Activated naive CD4-positive, alpha-beta T cell treated with anti-CD3 and anti-CD28 coated beads for 36 hours (primary cell): ENCODE results near the gene MRPL37. TPM values are rescaled to one million over a fixed set of nuclear protein-coding genes. Genes with fewer than 3 reads are reported as not detected.

Experiments
- CTCF ChIA-PET: fragments of 350-600 bp; sonication (Branson Sonifier 250); formaldehyde crosslinking; loops from one replicate; lab custom pipeline; 2021; ENCODE audit warnings: antibody characterized with exemption; lab: Charles Lee
- DNase-seq: peaks from one replicate; pipeline ENCODE4 v3.0.0-alpha.2; 2020
- H3K27ac Mint-ChIP-seq: one replicate; pipeline ENCODE4 v1.8.0; 2021; ENCODE audit warnings: mild to moderate bottlenecking, mixed read lengths
- H3K27me3 Mint-ChIP-seq: one replicate; pipeline ENCODE4 v1.8.0; 2021; ENCODE audit warnings: low read depth, mixed read lengths
- H3K36me3 Mint-ChIP-seq: one replicate; pipeline ENCODE4 v1.8.0; 2021; ENCODE audit warnings: low read depth, mixed read lengths
- H3K4me1 Mint-ChIP-seq: one replicate; pipeline ENCODE4 v1.8.0; 2021; ENCODE audit warnings: low read depth, mixed read lengths
- H3K4me3 Mint-ChIP-seq: one replicate; pipeline ENCODE4 v1.8.0; 2021; ENCODE audit warnings: mild to moderate bottlenecking, moderate library complexity, mixed read lengths
- H3K9me3 Mint-ChIP-seq: one replicate; pipeline ENCODE4 v1.8.0; 2021; ENCODE audit warnings: mixed read lengths
- intact Hi-C: fragments of 100-400 bp; cut with micrococcal nuclease; formaldehyde crosslinking; loops from one replicate; pipeline ENCODE4 v1.15.1; 2023
- total RNA-seq, 2 experiments: library from RNA; stranded (reverse); gene quantifications; one replicate each; pipeline ENCODE4 v1.2.3, GENCODE V29; 2021

Gene MRPL37
- total RNA-seq: 100 to 1,000 TPM; 203 to 211 TPM

DNA sequence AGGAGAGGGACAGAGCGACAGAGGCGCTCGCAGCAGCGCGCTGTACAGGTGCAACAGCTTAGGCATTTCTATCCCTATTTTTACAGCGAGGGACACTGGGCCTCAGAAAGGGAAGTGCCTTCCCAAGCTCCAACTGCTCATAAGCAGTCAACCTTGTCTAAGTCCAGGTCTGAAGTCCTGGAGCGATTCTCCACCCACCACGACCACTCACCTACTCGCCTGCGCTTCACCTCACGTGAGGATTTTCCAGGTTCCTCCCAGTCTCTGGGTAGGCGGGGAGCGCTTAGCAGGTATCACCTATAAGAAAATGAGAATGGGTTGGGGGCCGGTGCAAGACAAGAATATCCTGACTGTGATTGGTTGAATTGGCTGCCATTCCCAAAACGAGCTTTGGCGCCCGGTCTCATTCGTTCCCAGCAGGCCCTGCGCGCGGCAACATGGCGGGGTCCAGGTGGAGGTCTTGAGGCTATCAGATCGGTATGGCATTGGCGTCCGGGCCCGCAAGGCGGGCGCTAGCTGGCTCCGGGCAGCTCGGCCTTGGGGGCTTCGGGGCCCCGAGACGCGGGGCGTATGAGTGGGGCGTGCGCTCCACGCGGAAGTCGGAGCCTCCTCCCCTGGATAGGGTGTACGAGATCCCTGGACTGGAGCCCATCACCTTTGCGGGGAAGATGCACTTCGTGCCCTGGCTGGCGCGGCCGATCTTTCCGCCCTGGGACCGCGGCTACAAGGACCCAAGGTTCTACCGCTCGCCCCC lies at the start of gene MRPL37, which contains the start of gene CYB5RL:
TSS of gene MRPL37 (plus strand) at position 403 of the 754 bp plus-strand sequence. CDS start at position 480, 77 bp downstream.
TSS of gene CYB5RL (minus strand) at position 266 of the 754 bp plus-strand sequence. CDS start 4,414 bp downstream, outside the sequence.
- Mint-ChIP-seq H3K27ac (peak within 1 kb of the TSS; percentile 59), H3K27me3 (no peaks in the 10 kb centered on the region), H3K36me3 (peaks cover 21% of the 10 kb centered on the region), H3K4me1 (peaks cover 32% of the 10 kb centered on the region), H3K4me3 (peak within 1 kb of the TSS; percentile 92), H3K9me3 (no peaks in the 10 kb centered on the region)
- peak; percentile 96 for DNase-seq
- intact Hi-C loops: loop anchor here (1.0 to 5.0 kb wide), 8 partner anchors 79 to 599 kb away; partner anchors contain the start of genes IFT25, TCEANC2 and TMEM59
- CTCF ChIA-PET: interaction anchor here (0.5 to 3.4 kb wide), 4 partner anchors 19 to 289 kb away, joined by 3 to 23 read pairs (median 6); no protein-coding TSS in a partner anchor

DNA sequence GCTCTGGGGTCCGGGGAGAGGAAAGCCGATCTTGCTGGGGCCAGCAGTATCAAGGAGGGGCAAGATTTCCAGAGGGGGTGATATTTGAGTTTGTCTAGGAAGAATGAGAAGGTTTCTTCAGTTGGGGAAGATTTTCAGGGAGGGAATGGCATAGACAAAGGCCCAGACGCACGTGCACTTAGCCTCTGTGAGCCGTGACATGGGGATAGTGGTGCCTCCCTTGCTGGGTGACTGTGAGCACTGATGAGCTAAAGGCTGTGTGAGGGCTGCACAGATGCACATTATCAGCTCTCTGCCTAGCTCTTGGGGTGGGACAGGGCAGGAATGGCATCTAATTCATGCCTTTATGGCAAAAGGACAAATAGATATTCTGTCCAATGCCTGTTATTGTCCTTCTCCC lies 49.0 kb upstream of the MRPL37 start:
- Mint-ChIP-seq H3K36me3 (no peaks in the 10 kb centered on the region), H3K4me3 (no peak overlapping the region), H3K4me1 (no peaks in the 10 kb centered on the region), H3K27me3 (no peaks in the 10 kb centered on the region), H3K9me3 (no peaks in the 10 kb centered on the region), H3K27ac (no peak overlapping the region)
- CTCF ChIA-PET: no interaction called here
- intact Hi-C loops: no loop called here
- DNase-seq: no peak

DNA sequence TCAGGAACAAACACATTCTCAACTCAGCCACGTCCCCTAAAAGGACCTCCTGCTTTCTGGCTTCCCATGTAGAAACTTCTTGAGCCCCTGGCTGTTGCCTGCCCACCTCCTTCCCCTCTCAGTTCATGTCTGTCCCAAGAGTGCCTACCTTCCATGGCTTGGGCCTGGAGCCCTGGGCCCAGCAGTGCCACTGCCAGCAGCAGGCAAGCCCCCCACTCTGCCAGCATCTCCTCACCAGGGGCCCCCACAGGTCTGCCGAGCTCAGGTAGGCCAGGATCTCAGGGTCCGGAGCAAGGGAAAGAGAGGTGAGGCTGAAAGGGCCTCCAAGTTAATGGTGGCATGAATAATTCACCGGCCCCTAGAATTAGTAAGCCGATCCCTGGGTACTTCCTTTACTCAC lies 47.3 kb upstream of the MRPL37 start, which contains the start of gene CDCP2:
TSS of gene CDCP2 (minus strand) at position 305 of the 400 bp plus-strand sequence. CDS start at position 227, 78 bp downstream.
- Mint-ChIP-seq H3K36me3 (no peaks in the 10 kb centered on the region), H3K9me3 (no peaks in the 10 kb centered on the region), H3K27me3 (no peaks in the 10 kb centered on the region), H3K4me1 (no peaks in the 10 kb centered on the region), H3K4me3 (no peak within 1 kb of the TSS), H3K27ac (no peak within 1 kb of the TSS)
- no peak for DNase-seq
- CTCF ChIA-PET: no interaction called here
- intact Hi-C loops: no loop called here

DNA sequence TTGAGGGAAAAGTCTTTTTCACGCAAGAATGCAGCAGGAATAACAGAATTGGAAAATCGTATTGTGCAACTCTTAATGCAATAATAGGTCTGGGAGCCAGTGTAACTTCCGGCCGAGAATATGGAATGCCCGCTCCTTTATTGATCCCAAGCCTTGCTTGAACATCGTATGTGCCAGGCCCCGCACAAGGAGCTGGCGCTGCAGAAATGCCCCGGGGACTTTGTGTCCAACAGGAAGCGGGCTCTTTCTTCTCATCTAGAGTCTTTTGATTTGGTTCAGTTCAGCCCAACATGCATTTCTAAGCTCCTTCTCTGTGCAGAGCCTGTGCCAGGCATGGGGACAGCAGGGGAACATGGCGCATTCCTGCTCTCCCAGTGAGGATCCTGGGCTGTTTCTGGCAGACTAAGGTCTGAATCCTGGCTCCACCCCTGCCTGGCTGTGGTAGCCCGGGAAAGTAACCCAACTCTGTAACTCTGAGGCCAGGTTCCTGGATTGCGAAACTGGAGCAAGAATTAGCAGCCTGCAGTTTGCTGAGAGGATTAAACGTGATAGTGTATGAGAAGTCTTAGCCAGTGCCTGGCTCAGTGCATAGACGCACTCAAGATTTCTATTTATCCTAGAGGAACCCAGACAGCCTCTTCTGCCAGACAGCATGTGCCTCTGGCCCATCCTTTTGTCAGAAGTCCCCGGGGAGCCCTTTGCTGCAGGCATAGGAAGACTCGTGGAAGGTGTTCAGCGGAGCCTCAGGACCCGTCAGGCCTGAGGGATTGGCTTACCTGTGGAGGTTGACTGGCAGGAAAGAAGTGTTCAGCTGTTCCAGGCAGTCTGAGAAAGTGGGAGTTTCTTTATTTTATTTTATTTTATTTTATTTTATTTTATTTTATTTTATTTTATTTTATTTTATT lies 46.2 kb upstream of the MRPL37 start:
- H3K4me1 Mint-ChIP-seq: no peaks in the 10 kb centered on the region
- H3K9me3 Mint-ChIP-seq: no peaks in the 10 kb centered on the region
- intact Hi-C loops: no loop called here
- CTCF ChIA-PET: no interaction called here
- H3K27ac Mint-ChIP-seq: no peak overlapping the region
- H3K36me3 Mint-ChIP-seq: no peaks in the 10 kb centered on the region
- H3K27me3 Mint-ChIP-seq: no peaks in the 10 kb centered on the region
- H3K4me3 Mint-ChIP-seq: no peak overlapping the region
- no peak for DNase-seq

DNA sequence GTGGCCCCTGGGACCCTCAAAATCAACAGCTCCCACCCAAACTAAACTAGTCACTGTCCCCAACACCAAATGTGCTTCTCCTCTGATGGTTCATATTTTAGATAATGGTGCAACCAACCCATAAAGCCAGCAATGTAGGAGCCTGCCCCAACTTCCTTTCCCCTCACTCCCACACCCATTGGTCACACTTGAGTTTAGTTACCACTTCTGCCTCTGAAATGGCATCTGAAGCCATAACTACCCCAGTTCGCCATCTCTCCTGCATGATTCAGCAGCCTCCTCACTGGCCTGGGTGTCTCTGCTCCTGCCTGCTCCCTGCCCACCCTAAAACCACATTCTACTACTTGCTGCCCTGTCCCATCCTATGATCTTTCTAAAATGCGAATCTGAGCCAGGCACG lies 43.8 kb upstream of the MRPL37 start:
- no peaks in the 10 kb centered on the region for H3K27me3 Mint-ChIP-seq
- CTCF ChIA-PET: no interaction called here
- intact Hi-C loops: no loop called here

DNA sequence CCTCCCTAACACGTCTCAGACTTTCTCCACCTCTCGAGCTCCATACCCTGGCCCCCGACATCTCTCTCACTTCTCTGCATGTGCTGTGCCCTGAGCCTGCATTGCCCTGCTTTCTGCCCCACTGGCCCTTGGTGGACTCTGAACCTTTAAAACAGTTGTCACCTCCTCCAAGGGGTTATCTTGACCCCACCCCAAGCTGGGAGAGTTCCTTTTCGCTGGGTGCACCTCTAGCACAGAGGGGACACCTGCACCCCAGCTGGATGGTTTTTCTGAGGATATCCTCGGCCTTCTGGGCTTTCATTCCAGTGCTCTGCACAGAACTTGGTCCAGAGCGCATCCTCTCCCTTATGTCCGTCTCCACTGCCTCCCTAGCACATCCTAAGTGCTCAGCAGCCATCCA lies 43.0 kb upstream of the MRPL37 start:
- Mint-ChIP-seq H3K4me1 (no peaks in the 10 kb centered on the region), H3K4me3 (no peak overlapping the region), H3K27me3 (no peaks in the 10 kb centered on the region), H3K36me3 (no peaks in the 10 kb centered on the region), H3K9me3 (no peaks in the 10 kb centered on the region), H3K27ac (no peak overlapping the region)
- no peak for DNase-seq
- intact Hi-C loops: no loop called here
- CTCF ChIA-PET: no interaction called here

More for the DNA sequence above, 43.8 kb upstream of the MRPL37 start:
- Mint-ChIP-seq H3K4me1 (no peaks in the 10 kb centered on the region), H3K4me3 (no peak overlapping the region), H3K36me3 (no peaks in the 10 kb centered on the region), H3K9me3 (no peaks in the 10 kb centered on the region), H3K27ac (no peak overlapping the region)
- no peak for DNase-seq

DNA sequence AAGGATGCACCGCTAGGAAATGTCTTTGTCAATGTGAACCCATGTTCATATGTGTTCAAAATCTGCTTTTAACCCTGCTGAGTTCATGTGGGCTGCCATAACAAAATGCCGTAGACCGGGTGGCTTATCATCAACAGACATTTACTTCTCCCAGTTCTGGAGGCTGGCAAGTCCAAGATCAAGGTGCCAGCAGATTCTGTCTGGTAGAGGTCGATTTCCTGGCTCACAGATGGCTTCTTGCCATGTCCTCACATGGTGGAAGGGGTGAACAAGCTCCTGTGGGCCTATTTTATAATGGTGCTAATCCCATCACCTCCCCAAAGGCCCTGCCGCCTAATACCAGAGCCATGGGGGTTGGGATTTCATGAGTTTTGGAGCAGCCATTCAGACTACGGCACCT lies 42.6 kb upstream of the MRPL37 start:
- H3K27me3 Mint-ChIP-seq: no peaks in the 10 kb centered on the region
- DNase-seq: no peak
- H3K36me3 Mint-ChIP-seq: no peaks in the 10 kb centered on the region
- intact Hi-C loops: no loop called here
- CTCF ChIA-PET: no interaction called here
- H3K9me3 Mint-ChIP-seq: no peaks in the 10 kb centered on the region
- H3K27ac Mint-ChIP-seq: no peak overlapping the region
- H3K4me3 Mint-ChIP-seq: no peak overlapping the region
- H3K4me1 Mint-ChIP-seq: no peaks in the 10 kb centered on the region

DNA sequence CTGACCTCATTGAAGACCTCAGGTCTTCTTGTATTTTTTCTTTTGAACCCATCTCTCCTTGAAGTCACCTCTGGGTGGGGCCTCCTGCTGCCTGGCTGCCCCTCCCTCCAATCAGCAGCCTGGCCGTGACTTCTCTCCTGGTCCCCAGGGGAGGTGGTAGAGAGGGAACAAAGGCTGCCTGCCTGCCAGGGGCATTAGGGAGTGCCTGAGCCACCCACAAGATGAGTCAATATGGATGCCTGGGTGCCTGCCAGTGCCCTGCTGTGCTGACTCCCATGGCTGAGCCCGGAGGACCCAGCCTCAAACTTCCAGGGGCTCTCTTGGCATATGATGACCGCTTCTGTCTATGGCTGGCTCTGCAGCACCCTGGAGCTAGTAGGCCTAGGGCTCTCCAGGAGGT lies 41.9 kb upstream of the MRPL37 start:
- Mint-ChIP-seq H3K36me3 (no peaks in the 10 kb centered on the region), H3K27me3 (no peaks in the 10 kb centered on the region), H3K4me3 (no peak overlapping the region), H3K27ac (no peak overlapping the region), H3K4me1 (no peaks in the 10 kb centered on the region), H3K9me3 (no peaks in the 10 kb centered on the region)
- no peak for DNase-seq
- intact Hi-C loops: no loop called here
- CTCF ChIA-PET: no interaction called here

DNA sequence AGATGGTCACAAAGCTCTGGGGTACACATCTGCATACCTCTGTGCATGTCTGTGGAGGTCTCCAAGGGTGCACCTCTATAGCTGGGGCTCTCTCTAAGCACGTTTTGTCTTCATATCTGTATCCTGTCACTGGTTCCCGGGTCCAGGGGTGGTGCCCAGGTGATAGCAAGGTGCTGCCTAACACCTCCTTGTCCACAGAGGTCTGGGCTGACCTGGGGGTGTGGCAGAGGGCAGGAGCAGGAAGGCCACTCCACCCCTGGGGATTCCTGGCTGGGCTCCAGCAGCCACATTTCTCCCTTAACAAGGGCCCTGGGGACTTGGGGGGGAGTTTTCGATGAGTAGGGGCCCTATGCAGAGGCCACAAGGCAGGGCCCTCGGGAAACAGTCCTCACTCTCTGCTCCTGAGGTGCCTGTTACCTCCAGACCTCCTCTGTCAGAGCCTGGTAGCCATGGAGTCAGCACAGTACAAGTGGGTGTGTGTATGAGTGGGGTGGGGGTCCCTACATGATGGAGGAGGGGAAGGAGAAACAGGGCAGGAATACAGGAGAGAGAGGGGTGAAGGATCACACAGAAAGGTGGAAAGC lies 40.1 kb upstream of the MRPL37 start:
- intact Hi-C loops: no loop called here
- H3K9me3 Mint-ChIP-seq: no peaks in the 10 kb centered on the region
- no peak for DNase-seq
- no peak overlapping the region for H3K27ac Mint-ChIP-seq
- CTCF ChIA-PET: no interaction called here
- H3K36me3 Mint-ChIP-seq: no peaks in the 10 kb centered on the region
- H3K4me3 Mint-ChIP-seq: no peak overlapping the region
- no peaks in the 10 kb centered on the region for H3K27me3 Mint-ChIP-seq
- H3K4me1 Mint-ChIP-seq: no peaks in the 10 kb centered on the region

DNA sequence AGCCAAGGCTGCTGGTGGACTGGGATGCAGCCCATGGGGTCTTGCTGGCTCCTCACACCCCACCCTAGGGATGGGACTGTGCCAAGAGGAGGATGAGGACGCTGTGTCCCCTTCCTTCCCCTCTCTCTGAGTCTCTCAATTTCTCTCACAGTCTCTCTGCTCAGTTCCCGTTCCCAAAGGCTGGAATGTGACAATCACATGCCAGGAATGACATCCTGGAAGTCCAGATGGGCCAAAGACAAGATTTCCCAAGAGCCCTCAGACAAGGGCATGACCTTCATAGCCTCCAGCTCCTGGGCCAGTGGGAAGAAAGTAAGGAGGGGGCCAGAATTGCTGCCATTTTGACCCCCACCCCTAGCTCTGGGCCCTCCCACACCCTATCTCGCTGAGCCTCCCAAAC lies 39.6 kb upstream of the MRPL37 start:
- no peak for DNase-seq
- Mint-ChIP-seq H3K27ac (no peak overlapping the region), H3K36me3 (no peaks in the 10 kb centered on the region), H3K4me1 (no peaks in the 10 kb centered on the region), H3K4me3 (no peak overlapping the region), H3K9me3 (no peaks in the 10 kb centered on the region), H3K27me3 (no peaks in the 10 kb centered on the region)
- intact Hi-C loops: no loop called here
- CTCF ChIA-PET: no interaction called here

DNA sequence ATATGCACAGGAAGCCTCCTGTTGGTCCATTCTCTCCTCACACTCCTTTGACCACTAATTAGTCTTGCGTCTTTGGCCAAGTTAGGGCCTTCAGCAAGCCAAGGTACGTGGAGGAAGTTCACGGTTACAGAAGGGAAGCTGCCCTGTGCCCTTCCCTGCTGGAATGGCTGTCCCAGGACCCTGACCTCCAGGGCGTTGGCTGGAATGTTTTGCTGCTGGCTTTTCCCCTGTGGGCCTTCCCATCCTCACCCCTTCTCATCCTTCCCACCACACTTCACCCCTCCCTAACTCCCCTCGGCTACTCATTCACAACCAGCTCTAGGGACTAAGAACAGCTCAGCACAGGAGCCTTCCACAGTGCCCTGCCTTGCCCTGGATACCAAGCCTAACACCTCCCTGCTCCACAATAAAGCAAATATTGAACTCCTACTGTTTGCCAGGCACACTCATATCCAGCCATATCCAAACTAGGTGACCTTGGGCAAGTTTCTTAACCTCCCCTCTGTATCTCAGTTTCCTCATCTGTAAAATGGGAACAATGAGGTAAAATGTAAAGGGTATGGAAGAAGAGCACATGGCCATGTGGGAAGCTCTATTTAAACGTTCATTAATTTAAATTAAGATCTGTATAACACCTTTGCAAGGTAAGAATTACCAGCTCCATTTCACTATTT lies 38.3 kb upstream of the MRPL37 start:
- no peaks in the 10 kb centered on the region for H3K27me3 Mint-ChIP-seq
- no peaks in the 10 kb centered on the region for H3K4me1 Mint-ChIP-seq
- DNase-seq: no peak
- intact Hi-C loops: no loop called here
- H3K4me3 Mint-ChIP-seq: no peak overlapping the region
- CTCF ChIA-PET: no interaction called here
- no peaks in the 10 kb centered on the region for H3K36me3 Mint-ChIP-seq
- H3K9me3 Mint-ChIP-seq: no peaks in the 10 kb centered on the region
- H3K27ac Mint-ChIP-seq: no peak overlapping the region

DNA sequence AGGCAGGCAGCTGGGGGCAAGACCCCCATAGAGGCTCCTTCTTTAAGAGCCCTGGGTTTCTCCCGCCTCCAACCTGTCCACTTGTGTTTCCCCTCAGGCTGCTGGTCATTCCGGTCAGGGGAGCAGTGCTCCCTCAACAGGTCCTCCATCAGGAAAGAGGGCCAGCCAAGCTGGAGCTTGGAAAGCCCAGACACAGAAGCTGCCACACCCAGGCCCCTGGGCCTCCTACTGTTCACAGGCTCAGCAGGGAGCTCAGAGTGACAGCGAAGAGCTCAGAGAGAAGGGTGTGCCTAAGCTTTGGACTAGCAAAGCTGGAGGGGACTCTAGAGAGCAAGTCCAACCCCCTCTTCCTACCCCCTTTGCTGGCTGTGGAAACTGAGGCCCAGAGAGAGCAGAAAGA lies 36.9 kb upstream of the MRPL37 start:
- Mint-ChIP-seq H3K9me3 (no peaks in the 10 kb centered on the region), H3K4me3 (no peak overlapping the region), H3K27ac (no peak overlapping the region), H3K4me1 (no peaks in the 10 kb centered on the region), H3K27me3 (no peaks in the 10 kb centered on the region), H3K36me3 (no peaks in the 10 kb centered on the region)
- intact Hi-C loops: no loop called here
- DNase-seq: no peak
- CTCF ChIA-PET: interaction anchor here (0.6 kb wide), 1 partner anchor 35 kb away, joined by 3 read pairs; no protein-coding TSS in a partner anchor
